Measurements from ENCODE around the gene NUP205. TPM values are rescaled to one million over a fixed set of nuclear protein-coding genes. Genes with fewer than 3 reads are reported as not detected.
"Not testable (repeated sequence)": the region's sequence is repeated elsewhere in the genome, so short reads cannot be mapped to it uniquely, and the experiment has no call there.

NUP205 gene
- total and polyA plus RNA-seq, 8 donors: 11.9 to 63.4 (median 24.4) TPM

DNA sequence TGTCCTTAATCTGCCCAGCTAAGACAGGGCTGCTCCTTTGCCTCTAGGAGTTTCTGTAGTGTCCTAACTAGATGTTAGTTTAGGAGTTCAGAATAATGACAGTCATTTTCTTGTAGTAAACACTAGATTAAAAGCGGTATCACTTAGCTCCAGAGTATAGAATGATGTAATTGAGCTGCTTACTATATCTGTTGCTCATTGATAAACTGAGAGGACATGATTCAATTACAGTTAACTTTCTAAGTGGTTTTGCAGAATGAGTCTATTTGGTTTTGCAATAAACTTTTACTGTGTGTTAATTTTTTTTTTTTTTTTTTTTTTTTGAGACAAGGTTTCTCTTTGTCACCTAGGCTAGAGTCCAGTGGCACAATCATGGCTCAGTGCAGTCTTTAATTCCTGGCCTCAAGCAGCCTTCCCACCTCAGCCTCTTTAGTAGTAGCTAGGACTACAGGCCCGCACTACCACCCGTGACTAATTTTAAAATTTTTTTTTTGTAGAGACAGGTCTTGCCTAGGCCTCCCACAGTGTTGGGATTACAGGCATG, 106.4 kb downstream of the NUP205 start:
- Histone ChIP-seq H3K27ac (peak overlapping the region in 3 of 5 donors; percentile 94 to 96 (median 96)), H3K4me1 (peaks cover 15 to 54% (median 31%) of the 10 kb centered on the region in 4 donors), H3K9me3 (no peaks in the 10 kb centered on the region), H3K36me3 (peaks cover 0 to 9% (median 0%) of the 10 kb centered on the region in 4 donors), H3K27me3 (no peaks in the 10 kb centered on the region), H3K4me3 (peak overlapping the region in 1 of 4 donors; percentile 77)
- no peak for DNase-seq
- WGBS, 5 donors: 70 to 85% (median 75%) methylated on average over 3 of the region's 3 CpGs
- TF ChIP-seq EP300 (IDR thresholded peaks at IDR 0.05): no peak
- TF ChIP-seq POLR2A (IDR thresholded peaks at IDR 0.05): no peak
- TF ChIP-seq, protein P1, sequence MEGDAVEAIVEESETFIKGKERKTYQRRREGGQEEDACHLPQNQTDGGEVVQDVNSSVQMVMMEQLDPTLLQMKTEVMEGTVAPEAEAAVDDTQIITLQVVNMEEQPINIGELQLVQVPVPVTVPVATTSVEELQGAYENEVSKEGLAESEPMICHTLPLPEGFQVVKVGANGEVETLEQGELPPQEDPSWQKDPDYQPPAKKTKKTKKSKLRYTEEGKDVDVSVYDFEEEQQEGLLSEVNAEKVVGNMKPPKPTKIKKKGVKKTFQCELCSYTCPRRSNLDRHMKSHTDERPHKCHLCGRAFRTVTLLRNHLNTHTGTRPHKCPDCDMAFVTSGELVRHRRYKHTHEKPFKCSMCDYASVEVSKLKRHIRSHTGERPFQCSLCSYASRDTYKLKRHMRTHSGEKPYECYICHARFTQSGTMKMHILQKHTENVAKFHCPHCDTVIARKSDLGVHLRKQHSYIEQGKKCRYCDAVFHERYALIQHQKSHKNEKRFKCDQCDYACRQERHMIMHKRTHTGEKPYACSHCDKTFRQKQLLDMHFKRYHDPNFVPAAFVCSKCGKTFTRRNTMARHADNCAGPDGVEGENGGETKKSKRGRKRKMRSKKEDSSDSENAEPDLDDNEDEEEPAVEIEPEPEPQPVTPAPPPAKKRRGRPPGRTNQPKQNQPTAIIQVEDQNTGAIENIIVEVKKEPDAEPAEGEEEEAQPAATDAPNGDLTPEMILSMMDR (IDR thresholded peaks at IDR 0.05): no peak
- TF ChIP-seq POLR2AphosphoS5 (IDR thresholded peaks at IDR 0.05): no peak
- intact Hi-C loops (cut with DNase I; ENCODE audit: low total_unique reads): loop anchor here (10.0 kb wide), 1 partner anchor 321 kb away; no protein-coding TSS in a partner anchor

DNA sequence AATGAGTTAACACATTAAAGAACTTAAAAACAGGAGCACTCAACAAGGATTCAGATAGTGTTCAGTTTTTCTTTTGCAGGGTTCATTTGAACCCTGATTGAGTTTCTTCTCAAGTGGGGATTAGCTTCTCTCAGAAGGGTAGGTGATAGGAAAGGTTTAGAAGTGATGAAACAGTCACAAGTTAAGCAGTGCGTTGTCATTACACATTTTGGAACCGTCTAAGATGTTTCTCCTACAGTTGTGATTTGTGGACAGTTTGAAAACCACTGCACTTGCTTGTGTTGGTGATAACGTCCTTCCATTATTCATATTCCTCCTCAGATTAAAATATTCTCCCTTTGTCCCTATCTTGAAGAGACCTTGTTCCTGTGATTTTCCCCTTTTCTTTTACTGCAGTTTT, 107.3 kb downstream of the NUP205 start:
- Histone ChIP-seq H3K36me3 (peaks cover 0 to 9% (median 0%) of the 10 kb centered on the region in 4 donors), H3K4me3 (no peak overlapping the region), H3K9me3 (no peaks in the 10 kb centered on the region), H3K4me1 (peaks cover 15 to 57% (median 36%) of the 10 kb centered on the region in 4 donors), H3K27me3 (no peaks in the 10 kb centered on the region), H3K27ac (no peak overlapping the region)
- WGBS, 5 donors: 56 to 78% (median 68%) methylated on average over 3 of the region's 3 CpGs
- intact Hi-C loops (cut with DNase I; ENCODE audit: low total_unique reads): loop anchor here (10.0 kb wide), 1 partner anchor 320 kb away; no protein-coding TSS in a partner anchor
- TF ChIP-seq POLR2A (IDR thresholded peaks at IDR 0.05): no peak
- no peak for DNase-seq

- Histone ChIP-seq H3K4me1 (peaks cover 15 to 65% (median 40%) of the 10 kb centered on the region in 4 donors), H3K4me3 (no peak overlapping the region), H3K9me3 (no peaks in the 10 kb centered on the region), H3K27me3 (no peaks in the 10 kb centered on the region), H3K27ac (no peak overlapping the region), H3K36me3 (peaks cover 0 to 9% (median 0%) of the 10 kb centered on the region in 4 donors)
- intact Hi-C loops (cut with DNase I; ENCODE audit: low total_unique reads): loop anchor here (10.0 kb wide), 1 partner anchor 319 kb away; no protein-coding TSS in a partner anchor
- DNase-seq: no peak
- WGBS, 5 donors: 90 to 96% (median 93%) methylated on average over 11 of the region's 11 CpGs
- TF ChIP-seq, protein P1 (IDR thresholded peaks at IDR 0.05): no peak
- TF ChIP-seq POLR2A (IDR thresholded peaks at IDR 0.05) (no peak), POLR2AphosphoS5 (IDR thresholded peaks at IDR 0.05) (no peak), EP300 (IDR thresholded peaks at IDR 0.05) (no peak)
These were observed 108.4 kb downstream of the NUP205 start for GRCh38 chr7:135666156-135666555.

- no peak overlapping the region for H3K27ac ChIP-seq
- H3K36me3 ChIP-seq: peaks cover 0 to 9% (median 0%) of the 10 kb centered on the region in 4 donors
- no peak overlapping the region for H3K4me3 ChIP-seq
- intact Hi-C loops (cut with DNase I; ENCODE audit: low total_unique reads): loop anchor here (10.0 kb wide), 1 partner anchor 318 kb away; no protein-coding TSS in a partner anchor
- no peaks in the 10 kb centered on the region for H3K9me3 ChIP-seq
- no peaks in the 10 kb centered on the region for H3K27me3 ChIP-seq
- no peak for DNase-seq
- H3K4me1 ChIP-seq: peaks cover 14 to 66% (median 38%) of the 10 kb centered on the region in 4 donors
- TF ChIP-seq, protein P1 (IDR thresholded peaks at IDR 0.05): no peak
- TF ChIP-seq EP300 (IDR thresholded peaks at IDR 0.05): no peak
- no peak for TF ChIP-seq POLR2A (IDR thresholded peaks at IDR 0.05)
- TF ChIP-seq POLR2AphosphoS5 (IDR thresholded peaks at IDR 0.05): no peak
- WGBS, 5 donors: 81 to 94% (median 84%) methylated on average over 6 of the region's 6 CpGs
These were observed 109.1 kb downstream of the NUP205 start for GRCh38 chr7:135666846-135667245.

DNA sequence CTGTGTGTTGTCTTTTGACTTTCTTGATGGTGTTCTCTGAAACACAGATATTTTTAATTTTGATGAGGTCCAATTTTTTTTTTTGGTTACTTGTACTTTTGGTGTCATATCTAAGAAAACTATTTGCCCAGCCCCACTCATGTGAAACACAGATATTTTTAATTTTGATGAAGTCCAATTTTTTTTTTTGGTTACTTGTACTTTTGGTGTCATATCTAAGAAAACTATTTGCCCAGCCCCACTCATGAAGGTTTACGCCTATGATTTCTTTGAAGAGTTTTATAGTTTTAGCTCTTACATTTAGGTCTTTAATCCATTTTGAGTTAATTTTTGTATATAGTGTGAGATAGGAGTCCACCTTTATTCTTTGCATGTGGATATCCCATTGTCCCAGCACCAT, 109.9 kb downstream of the NUP205 start:
- not testable (repeated sequence) for H3K36me3 ChIP-seq, H3K27me3 ChIP-seq, H3K4me3 ChIP-seq, H3K27ac ChIP-seq, H3K9me3 ChIP-seq, DNase-seq
- intact Hi-C loops (cut with DNase I; ENCODE audit: low total_unique reads): loop anchor here (10.0 kb wide), 1 partner anchor 317 kb away; no protein-coding TSS in a partner anchor
- WGBS, 5 donors: 90 to 100% (median 95%) methylated on average over 1 of the region's 1 CpG
- peaks cover 10 to 65% (median 38%) of the 10 kb centered on the region in 4 donors for H3K4me1 ChIP-seq

- H3K27ac ChIP-seq, H3K27me3 ChIP-seq, H3K36me3 ChIP-seq, H3K4me3 ChIP-seq, DNase-seq, H3K9me3 ChIP-seq: not testable (repeated sequence)
- WGBS, 5 donors: 59 to 78% (median 68%) methylated on average over 6 of the region's 6 CpGs
- intact Hi-C loops (cut with DNase I; ENCODE audit: low total_unique reads): loop anchor here (10.0 kb wide), 1 partner anchor 316 kb away; no protein-coding TSS in a partner anchor
- peaks cover 1 to 64% (median 35%) of the 10 kb centered on the region in 4 donors for H3K4me1 ChIP-seq
These were observed 111.2 kb downstream of the NUP205 start for GRCh38 chr7:135668852-135669395.
